Keratinocyte (primary cell): Measurements from ENCODE around the gene SMURF1. TPM values are rescaled to one million over a fixed set of nuclear protein-coding genes. Genes with fewer than 3 reads are reported as not detected.

Source experiments
- DNase-seq: peaks from one replicate; pipeline ENCODE4 v3.0.0-alpha.2; 2011; ENCODE audit warnings: low read depth, missing footprints, low spot score
- FAIRE-seq: peaks from 2 replicates; lab custom pipeline; 2011; peaks lifted over from hg19 to GRCh38; lab: Jason Lieb, UNC
- H2AFZ ChIP-seq: 2 replicates; pipeline ENCODE4 v1.6.0; 2012; ENCODE audit warnings: low read length, control low read depth, inconsistent platforms; ENCODE audit not compliant: control insufficient read depth
- H3K27ac ChIP-seq: 2 replicates; pipeline ENCODE4 v1.5.1; 2011; ENCODE audit warnings: low read length; ENCODE audit not compliant: control insufficient read depth, insufficient read depth
- H3K27me3 ChIP-seq: 3 replicates; pipeline ENCODE4 v1.6.0; 2011; ENCODE audit warnings: low read length; ENCODE audit not compliant: control insufficient read depth, insufficient read depth; ENCODE audit errors: extremely low read depth
- H3K36me3 ChIP-seq, 2 experiments: 2 replicates in 1 of 2; 3 replicates in 1 of 2; pipeline ENCODE4 v1.5.1; 2011; ENCODE audit warnings: low read length in 2 of 2, mild to moderate bottlenecking in 1 of 2; ENCODE audit not compliant: control insufficient read depth in 2 of 2, insufficient read depth in 2 of 2; ENCODE audit errors: extremely low read depth in 1 of 2
- H3K4me1 ChIP-seq: 3 replicates; pipeline ENCODE4 v1.5.1; 2011; ENCODE audit warnings: low read length; ENCODE audit not compliant: control insufficient read depth, insufficient read depth; ENCODE audit errors: extremely low read depth
- H3K4me2 ChIP-seq: 3 replicates; pipeline ENCODE4 v1.6.0; 2011; ENCODE audit warnings: low read depth, low read length; ENCODE audit not compliant: control insufficient read depth, insufficient read depth; ENCODE audit errors: extremely low read depth
- H3K4me3 ChIP-seq, 3 experiments: fragments of 200-600 bp in 1 of 3; sonication (generic) in 1 of 3; 2 replicates in 2 of 3; 3 replicates in 1 of 3; pipeline ENCODE4 v1.5.1; 2011 to 2016; ENCODE audit warnings: low read length in 3 of 3, mild to moderate bottlenecking in 3 of 3, control low read depth in 2 of 3, inconsistent platforms in 1 of 3, low read depth in 1 of 3, mixed read lengths in 1 of 3, mixed run types in 1 of 3, moderate library complexity in 1 of 3; ENCODE audit not compliant: control insufficient read depth in 2 of 3, insufficient read depth in 2 of 3; ENCODE audit errors: extremely low read depth in 1 of 3
- H3K79me2 ChIP-seq: 2 replicates; pipeline ENCODE4 v1.6.0; 2012; ENCODE audit warnings: low read length; ENCODE audit not compliant: control insufficient read depth, insufficient read depth
- H3K9ac ChIP-seq: 3 replicates; pipeline ENCODE4 v1.6.0; 2011; ENCODE audit warnings: low read length; ENCODE audit not compliant: control insufficient read depth, insufficient read depth; ENCODE audit errors: extremely low read depth
- H3K9me1 ChIP-seq: 3 replicates; pipeline ENCODE4 v1.6.0; 2011; ENCODE audit warnings: low read length; ENCODE audit not compliant: control insufficient read depth, insufficient read depth; ENCODE audit errors: extremely low read depth
- H3K9me3 ChIP-seq: 2 replicates; pipeline ENCODE4 v1.5.1; 2012; ENCODE audit warnings: low read depth, low read length; ENCODE audit not compliant: control insufficient read depth
- H4K20me1 ChIP-seq: 3 replicates; pipeline ENCODE4 v1.6.0; 2011; ENCODE audit warnings: low read length; ENCODE audit not compliant: control insufficient read depth, insufficient read depth; ENCODE audit errors: extremely low read depth
- EZH2 ChIP-seq: IDR thresholded peaks from one replicate; pipeline ENCODE4 v1.6.1; 2012; ENCODE audit warnings: inconsistent platforms, mild to moderate bottlenecking, low read length, moderate library complexity
- dilution Hi-C: fragments of 300-500 bp; cut with MboI; formaldehyde crosslinking; loops from one replicate; pipeline ENCODE4 v1.7.0; 2020; ENCODE audit warnings: low sequenced_read_pairs; ENCODE audit not compliant: extremely low pct_ligation_motif_present
- polyA plus RNA-seq, 5 experiments: library from polyadenylated mRNA; depleted of rRNA in 3 of 5; stranded (reverse) in 3 of 5; stranded (forward) in 1 of 5; unstranded in 1 of 5; fragments of >200 nt; gene quantifications; 1 replicate in 1 of 5; 2 replicates in 3 of 5; 3 replicates in 1 of 5; pipeline versions ENCODE4 v1.2.1 to v1.2.3, GENCODE V29; 2011 to 2012; ENCODE audit warnings: missing spikeins in 2 of 5, low read depth in 1 of 5, low replicate concordance in 1 of 5
- TF ChIP-seq, protein P1 (sequence below), 3 experiments: IDR thresholded peaks in 1 of 3; conservative IDR thresholded peaks in 1 of 3; optimal IDR thresholded peaks in 1 of 3; 2 replicates in 2 of 3; 3 replicates in 1 of 3; pipeline versions ENCODE3 to v1.5.1; 2011; ENCODE audit warnings: low read length in 3 of 3, mild to moderate bottlenecking in 3 of 3, moderate library complexity in 2 of 3, control low read depth in 1 of 3, inconsistent platforms in 1 of 3; ENCODE audit not compliant: insufficient read depth in 2 of 3; ENCODE audit errors: extremely low read depth in 1 of 3

SMURF1 gene
- polyA plus RNA-seq, 1 donor (not counting 4 experiments of a cell fraction or from before 2014, with no cell fraction given), result 22.2 TPM

GRCh38 chr7:99106411-99106810 lies 37.5 kb downstream of the SMURF1 start:
- Histone ChIP-seq H3K9me3 (no peaks in the 10 kb centered on the region), H3K4me3 (peak overlapping the region in 2 of 3 experiments; percentile 16 to 45), H3K4me2 (peak overlapping the region; percentile 75), H3K9me1 (peaks cover 13% of the 10 kb centered on the region), H4K20me1 (peaks cover 21% of the 10 kb centered on the region), H3K27ac (peak overlapping the region; percentile 88), H3K27me3 (no peaks in the 10 kb centered on the region), H3K9ac (peak overlapping the region; percentile 67), H2AFZ (no peak overlapping the region), H3K79me2 (peaks cover 94% of the 10 kb centered on the region), H3K36me3 (no peaks in the 10 kb centered on the region), H3K4me1 (peaks cover 74% of the 10 kb centered on the region)
- dilution Hi-C loops, result no loop called here
- DNase-seq (no peak), FAIRE-seq (no peak)
- no peak for TF ChIP-seq EZH2
- TF ChIP-seq, protein P1, sequence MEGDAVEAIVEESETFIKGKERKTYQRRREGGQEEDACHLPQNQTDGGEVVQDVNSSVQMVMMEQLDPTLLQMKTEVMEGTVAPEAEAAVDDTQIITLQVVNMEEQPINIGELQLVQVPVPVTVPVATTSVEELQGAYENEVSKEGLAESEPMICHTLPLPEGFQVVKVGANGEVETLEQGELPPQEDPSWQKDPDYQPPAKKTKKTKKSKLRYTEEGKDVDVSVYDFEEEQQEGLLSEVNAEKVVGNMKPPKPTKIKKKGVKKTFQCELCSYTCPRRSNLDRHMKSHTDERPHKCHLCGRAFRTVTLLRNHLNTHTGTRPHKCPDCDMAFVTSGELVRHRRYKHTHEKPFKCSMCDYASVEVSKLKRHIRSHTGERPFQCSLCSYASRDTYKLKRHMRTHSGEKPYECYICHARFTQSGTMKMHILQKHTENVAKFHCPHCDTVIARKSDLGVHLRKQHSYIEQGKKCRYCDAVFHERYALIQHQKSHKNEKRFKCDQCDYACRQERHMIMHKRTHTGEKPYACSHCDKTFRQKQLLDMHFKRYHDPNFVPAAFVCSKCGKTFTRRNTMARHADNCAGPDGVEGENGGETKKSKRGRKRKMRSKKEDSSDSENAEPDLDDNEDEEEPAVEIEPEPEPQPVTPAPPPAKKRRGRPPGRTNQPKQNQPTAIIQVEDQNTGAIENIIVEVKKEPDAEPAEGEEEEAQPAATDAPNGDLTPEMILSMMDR (optimal IDR thresholded peaks at IDR 0.05 in 1 of 3, IDR thresholded peaks at IDR 0.05 in 1 of 3, conservative IDR thresholded peaks at IDR 0.05 in 1 of 3; ENCODE audit: extremely low read depth in 1 of 3, insufficient read depth in 2 of 3, low read length in 3 of 3), result no peak

DNA sequence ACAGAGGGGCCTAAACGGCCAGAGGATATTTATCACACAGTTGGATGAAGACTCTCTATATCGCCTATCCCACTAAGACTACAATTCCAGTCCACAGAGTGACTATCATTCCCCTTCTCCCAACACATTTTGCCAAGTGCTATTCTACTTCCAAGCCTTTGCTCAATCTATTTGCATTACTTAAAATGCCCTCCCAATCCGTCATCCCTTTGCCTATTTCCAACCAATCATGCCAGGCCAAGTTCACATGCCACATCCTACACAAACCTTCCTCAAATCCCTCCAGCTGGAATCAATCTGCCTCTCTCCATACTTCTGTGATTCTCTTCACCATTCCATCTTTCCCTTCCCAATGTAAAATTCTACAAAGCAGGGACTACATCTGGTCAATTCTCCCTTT lies 38.2 kb downstream of the SMURF1 start:
- Histone ChIP-seq H3K27ac (peak overlapping the region; percentile 88), H3K9me3 (no peaks in the 10 kb centered on the region), H3K27me3 (no peaks in the 10 kb centered on the region), H3K9me1 (peaks cover 13% of the 10 kb centered on the region), H4K20me1 (peaks cover 20% of the 10 kb centered on the region), H3K4me1 (peaks cover 73% of the 10 kb centered on the region), H2AFZ (no peak overlapping the region), H3K9ac (no peak overlapping the region), H3K4me2 (no peak overlapping the region), H3K79me2 (peaks cover 94% of the 10 kb centered on the region), H3K36me3 (no peaks in the 10 kb centered on the region), H3K4me3 (no peak overlapping the region)
- no peak for TF ChIP-seq EZH2
- TF ChIP-seq, protein P1 (optimal IDR thresholded peaks at IDR 0.05 in 1 of 3, IDR thresholded peaks at IDR 0.05 in 1 of 3, conservative IDR thresholded peaks at IDR 0.05 in 1 of 3; ENCODE audit: extremely low read depth in 1 of 3, insufficient read depth in 2 of 3, low read length in 3 of 3), result no peak
- dilution Hi-C loops, result no loop called here
- DNase-seq, result no peak
- no peak for FAIRE-seq
